ENCODE data around the gene MAMDC4.

Gene MAMDC4

GRCh38 chr9:136826188-136826541 is 26.0 kb upstream of the MAMDC4 start:
- no peak for DNase-seq (ENCODE audit: low read depth)
- TF ChIP-seq CTCF (IDR thresholded peaks at IDR 0.05; ENCODE audit: control insufficient read depth, extremely low read depth, insufficient read depth) = no peak
- H3K4me3 ChIP-seq (ENCODE audit: low read depth, low read length) = no peak overlapping the region

GRCh38 chr9:136826703-136827582 is 25.2 kb upstream of the MAMDC4 start:
- TF ChIP-seq CTCF (IDR thresholded peaks at IDR 0.05; ENCODE audit: control insufficient read depth, extremely low read depth, insufficient read depth) = no peak
- DNase-seq (ENCODE audit: low read depth) = no peak
- no peak overlapping the region for H3K4me3 ChIP-seq (ENCODE audit: low read depth, low read length)

GRCh38 chr9:136827794-136828473 is 24.2 kb upstream of the MAMDC4 start:
- no peak overlapping the region for H3K4me3 ChIP-seq (ENCODE audit: low read depth, low read length)
- DNase-seq (ENCODE audit: low read depth) = no peak
- no peak for TF ChIP-seq CTCF (IDR thresholded peaks at IDR 0.05; ENCODE audit: control insufficient read depth, extremely low read depth, insufficient read depth)

GRCh38 chr9:136828474-136829140 is 23.5 kb upstream of the MAMDC4 start:
- DNase-seq (ENCODE audit: low read depth) = no peak
- no peak overlapping the region for H3K4me3 ChIP-seq (ENCODE audit: low read depth, low read length)
- no peak for TF ChIP-seq CTCF (IDR thresholded peaks at IDR 0.05; ENCODE audit: control insufficient read depth, extremely low read depth, insufficient read depth)

- TF ChIP-seq CTCF (IDR thresholded peaks at IDR 0.05; ENCODE audit: control insufficient read depth, extremely low read depth, insufficient read depth) = no peak
- H3K4me3 ChIP-seq (ENCODE audit: low read depth, low read length) = no peak overlapping the region
- DNase-seq (ENCODE audit: low read depth) = no peak
These were observed 22.7 kb upstream of the MAMDC4 start for GRCh38 chr9:136829412-136829811.

GRCh38 chr9:136829981-136830885 is 21.9 kb upstream of the MAMDC4 start:
- DNase-seq (ENCODE audit: low read depth) = no peak
- no peak overlapping the region for H3K4me3 ChIP-seq (ENCODE audit: low read depth, low read length)
- TF ChIP-seq CTCF (IDR thresholded peaks at IDR 0.05; ENCODE audit: control insufficient read depth, extremely low read depth, insufficient read depth) = no peak
